PC-9 (cell line): Measurements from ENCODE around the gene PRKAG1.

ENCODE experiments used
- EZH2 ChIP-seq: fragments of 200-600 bp; sonication (generic); IDR thresholded peaks from 2 replicates; pipeline ENCODE4 v1.8.0; 2017; ENCODE audit warnings: antibody characterized with exemption, low read depth
- TF ChIP-seq, protein P1 (sequence below): fragments of 200-600 bp; sonication (generic); conservative IDR thresholded peaks from 2 replicates; pipeline ENCODE4 v1.6.1; 2017; ENCODE audit warnings: mixed run types, antibody characterized with exemption, mild to moderate bottlenecking, moderate library complexity

DNA sequence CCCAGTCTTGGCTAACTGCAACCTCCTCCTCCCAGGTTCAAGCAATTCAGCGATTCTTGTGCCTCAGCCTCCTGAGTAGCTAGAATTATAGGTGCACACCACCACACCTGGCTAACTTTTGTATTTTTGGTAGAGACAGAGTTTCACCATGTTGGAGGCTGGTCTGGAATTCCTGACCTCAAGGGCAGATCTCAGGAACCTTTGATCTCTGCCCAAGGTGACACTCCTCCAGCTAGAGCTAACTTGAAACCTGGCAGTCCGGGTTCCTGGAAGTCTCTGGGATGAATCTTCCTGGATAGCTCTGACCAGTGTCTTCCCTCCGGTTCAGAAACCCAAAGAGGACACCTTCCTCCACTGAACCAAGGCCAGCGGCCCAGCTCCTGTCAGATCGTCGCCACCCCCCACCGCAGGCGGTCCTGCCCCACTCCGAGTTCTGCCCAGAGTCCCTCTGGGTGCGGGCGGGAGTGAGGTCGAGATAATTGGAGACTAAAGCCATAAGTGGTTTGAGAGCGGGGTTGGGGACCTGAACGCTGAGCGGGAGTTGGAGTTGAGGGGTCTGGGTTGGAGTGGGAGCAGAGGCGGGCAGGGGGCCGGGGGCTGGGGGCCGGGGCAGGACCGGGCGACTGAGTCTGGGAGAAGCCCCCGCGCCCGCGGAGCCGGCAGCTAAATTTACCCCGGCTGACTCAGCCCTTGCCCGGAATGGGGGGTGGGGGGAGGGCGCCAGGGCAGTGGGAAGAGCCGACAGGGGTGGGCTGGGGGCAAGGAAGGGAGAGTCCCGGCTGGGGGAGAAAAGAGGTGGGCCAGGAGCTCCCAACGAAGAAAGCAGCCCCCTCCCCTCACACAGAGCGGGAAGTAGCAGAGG, 24.1 kb downstream of the PRKAG1 start:
- TF ChIP-seq, protein P1, sequence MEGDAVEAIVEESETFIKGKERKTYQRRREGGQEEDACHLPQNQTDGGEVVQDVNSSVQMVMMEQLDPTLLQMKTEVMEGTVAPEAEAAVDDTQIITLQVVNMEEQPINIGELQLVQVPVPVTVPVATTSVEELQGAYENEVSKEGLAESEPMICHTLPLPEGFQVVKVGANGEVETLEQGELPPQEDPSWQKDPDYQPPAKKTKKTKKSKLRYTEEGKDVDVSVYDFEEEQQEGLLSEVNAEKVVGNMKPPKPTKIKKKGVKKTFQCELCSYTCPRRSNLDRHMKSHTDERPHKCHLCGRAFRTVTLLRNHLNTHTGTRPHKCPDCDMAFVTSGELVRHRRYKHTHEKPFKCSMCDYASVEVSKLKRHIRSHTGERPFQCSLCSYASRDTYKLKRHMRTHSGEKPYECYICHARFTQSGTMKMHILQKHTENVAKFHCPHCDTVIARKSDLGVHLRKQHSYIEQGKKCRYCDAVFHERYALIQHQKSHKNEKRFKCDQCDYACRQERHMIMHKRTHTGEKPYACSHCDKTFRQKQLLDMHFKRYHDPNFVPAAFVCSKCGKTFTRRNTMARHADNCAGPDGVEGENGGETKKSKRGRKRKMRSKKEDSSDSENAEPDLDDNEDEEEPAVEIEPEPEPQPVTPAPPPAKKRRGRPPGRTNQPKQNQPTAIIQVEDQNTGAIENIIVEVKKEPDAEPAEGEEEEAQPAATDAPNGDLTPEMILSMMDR, result no peak
- no peak for TF ChIP-seq EZH2
